Measurements from ENCODE around the gene MGAT5B. TPM values are rescaled to one million over a fixed set of nuclear protein-coding genes. Genes with fewer than 3 reads are reported as not detected.

Gene MGAT5B
- total and polyA plus RNA-seq, 4 experiments from 2014 or later, result 0.25 to 2.4 (median 1.8) TPM; not detected in 1

- intact Hi-C loops (cut with micrococcal nuclease), result loop anchor here (5.0 kb wide), 1 partner anchor 381 kb away; no protein-coding TSS in a partner anchor
- H3K4me1 ChIP-seq (ENCODE audit: insufficient read depth, low read length), result peaks cover 11% of the 10 kb centered on the region
- Mint-ChIP-seq H3K36me3 (no peaks in the 10 kb centered on the region), H3K27ac (no peak overlapping the region), H3K27me3 (peaks cover 3 to 18% of the 10 kb centered on the region in 2 donors), H3K4me3 (peak overlapping the region in 1 of 8 donors; percentile 42), H3K9me3 (no peaks in the 10 kb centered on the region), H3K4me1 (peaks cover 0 to 10% (median 4%) of the 10 kb centered on the region in 4 donors)
- no peaks in the 10 kb centered on the region for H3K9me3 ChIP-seq (ENCODE audit: control insufficient read depth in 1 of 2, low read length in 2 of 2)
- no peaks in the 10 kb centered on the region for H3K36me3 ChIP-seq (ENCODE audit: insufficient read depth, low read length)
- no peak overlapping the region for H3K27ac ChIP-seq (ENCODE audit: low read depth, low read length)
- ChIA-PET POLR2A (ENCODE audit: partially characterized antibody) (no interaction called here), CTCF (ENCODE audit: partially characterized antibody) (interaction anchor here (2.1 kb wide), 1 partner anchor 191 kb away, joined by 12 read pairs; no protein-coding TSS in a partner anchor)
- DNase-seq, result no peak
- peaks cover 5% of the 10 kb centered on the region for H3K27me3 ChIP-seq (ENCODE audit: insufficient read depth, low read length)
- no peak overlapping the region for H3K4me3 ChIP-seq (ENCODE audit: low read length in 2 of 2)
These were observed 2.0 kb upstream of the MGAT5B start for GRCh38 chr17:76866203-76866602.

GRCh38 chr17:76866774-76867577 lies 1.2 kb upstream of the MGAT5B start:
- ChIA-PET POLR2A (ENCODE audit: partially characterized antibody) (no interaction called here), CTCF (ENCODE audit: partially characterized antibody) (interaction anchor here (1.0 to 3.5 kb wide), 13 partner anchors 8 to 200 kb away, joined by 3 to 98 read pairs (median 4); no protein-coding TSS in a partner anchor)
- no peaks in the 10 kb centered on the region for H3K36me3 Mint-ChIP-seq
- Histone ChIP-seq H3K27ac (ENCODE audit: low read depth, low read length) (no peak overlapping the region), H3K9me3 (ENCODE audit: control insufficient read depth in 1 of 2, low read length in 2 of 2) (no peaks in the 10 kb centered on the region), H3K4me1 (ENCODE audit: insufficient read depth, low read length) (peaks cover 11% of the 10 kb centered on the region), H3K4me3 (ENCODE audit: low read length in 2 of 2) (no peak overlapping the region), H3K36me3 (ENCODE audit: insufficient read depth, low read length) (no peaks in the 10 kb centered on the region), H3K27me3 (ENCODE audit: insufficient read depth, low read length) (peaks cover 5% of the 10 kb centered on the region)
- DNase-seq, result no peak
- H3K4me3 Mint-ChIP-seq, result peak overlapping the region in 5 of 8 donors; percentile 9 to 85 (median 21)
- no peak overlapping the region for H3K27ac Mint-ChIP-seq
- H3K9me3 Mint-ChIP-seq, result no peaks in the 10 kb centered on the region
- peaks cover 0 to 10% (median 4%) of the 10 kb centered on the region in 4 donors for H3K4me1 Mint-ChIP-seq
- intact Hi-C loops (cut with micrococcal nuclease), result loop anchor here (5.0 kb wide), 1 partner anchor 380 kb away; no protein-coding TSS in a partner anchor
- peaks cover 6 to 21% of the 10 kb centered on the region in 2 donors for H3K27me3 Mint-ChIP-seq

GRCh38 chr17:76867578-76868175 lies 527 bp upstream of the MGAT5B start:
- Mint-ChIP-seq H3K27ac (peak overlapping the region in 2 of 7 donors; percentile 13 to 87), H3K27me3 (peaks cover 6 to 23% of the 10 kb centered on the region in 2 donors), H3K4me1 (peaks cover 0 to 12% (median 6%) of the 10 kb centered on the region in 4 donors), H3K36me3 (no peaks in the 10 kb centered on the region), H3K4me3 (peak overlapping the region; percentile 53 to 85 (median 73)), H3K9me3 (no peaks in the 10 kb centered on the region)
- intact Hi-C loops (cut with micrococcal nuclease), result loop anchor here (1.0 to 5.0 kb wide), 4 partner anchors 131 to 380 kb away; no protein-coding TSS in a partner anchor
- no peaks in the 10 kb centered on the region for H3K9me3 ChIP-seq (ENCODE audit: control insufficient read depth in 1 of 2, low read length in 2 of 2)
- CTCF ChIA-PET (ENCODE audit: partially characterized antibody), result interaction anchor here (1.0 to 3.5 kb wide), 16 partner anchors 9 to 218 kb away, joined by 3 to 98 read pairs (median 4); no protein-coding TSS in a partner anchor
- no peak for DNase-seq
- peaks cover 11% of the 10 kb centered on the region for H3K4me1 ChIP-seq (ENCODE audit: insufficient read depth, low read length)
- H3K27me3 ChIP-seq (ENCODE audit: insufficient read depth, low read length), result peaks cover 5% of the 10 kb centered on the region
- H3K4me3 ChIP-seq (ENCODE audit: low read length in 2 of 2), result no peak overlapping the region
- H3K36me3 ChIP-seq (ENCODE audit: insufficient read depth, low read length), result no peaks in the 10 kb centered on the region
- POLR2A ChIA-PET (ENCODE audit: partially characterized antibody), result interaction anchor here (1.1 to 1.6 kb wide), 2 partner anchors 189 to 199 kb away, joined by 4 to 17 read pairs; no protein-coding TSS in a partner anchor
- no peak overlapping the region for H3K27ac ChIP-seq (ENCODE audit: low read depth, low read length)

- peaks cover 5% of the 10 kb centered on the region for H3K27me3 ChIP-seq (ENCODE audit: insufficient read depth, low read length)
- no peaks in the 10 kb centered on the region for H3K36me3 ChIP-seq (ENCODE audit: insufficient read depth, low read length)
- H3K9me3 ChIP-seq (ENCODE audit: control insufficient read depth in 1 of 2, low read length in 2 of 2), result no peaks in the 10 kb centered on the region
- H3K9me3 Mint-ChIP-seq, result no peaks in the 10 kb centered on the region
- no peaks in the 10 kb centered on the region for H3K36me3 Mint-ChIP-seq
- peak overlapping the region in 1 of 2 donors; percentile 1 for H3K4me3 ChIP-seq (ENCODE audit: low read length in 2 of 2)
- ChIA-PET POLR2A (ENCODE audit: partially characterized antibody) (interaction anchor here (0.7 to 1.6 kb wide), 3 partner anchors 187 to 197 kb away, joined by 3 to 17 read pairs (median 4); no protein-coding TSS in a partner anchor), CTCF (ENCODE audit: partially characterized antibody) (interaction anchor here (1.1 to 3.5 kb wide), 9 partner anchors 9 to 216 kb away, joined by 3 to 98 read pairs (median 4); no protein-coding TSS in a partner anchor)
- H3K27ac Mint-ChIP-seq, result no peak overlapping the region
- peaks cover 0 to 12% (median 6%) of the 10 kb centered on the region in 4 donors for H3K4me1 Mint-ChIP-seq
- H3K27me3 Mint-ChIP-seq, result peaks cover 6 to 23% of the 10 kb centered on the region in 2 donors
- intact Hi-C loops (cut with micrococcal nuclease), result loop anchor here (1.0 to 5.0 kb wide), 4 partner anchors 129 to 378 kb away; no protein-coding TSS in a partner anchor
- peak overlapping the region in 7 of 8 donors; percentile 21 to 73 (median 62) for H3K4me3 Mint-ChIP-seq
- H3K27ac ChIP-seq (ENCODE audit: low read depth, low read length), result no peak overlapping the region
- no peak for DNase-seq
- peaks cover 11% of the 10 kb centered on the region for H3K4me1 ChIP-seq (ENCODE audit: insufficient read depth, low read length)
These were observed 678 bp downstream of the MGAT5B start for GRCh38 chr17:76868669-76869495.

GRCh38 chr17:76869496-76870376 lies 1.5 kb downstream of the MGAT5B start:
- Mint-ChIP-seq H3K4me1 (peaks cover 0 to 12% (median 6%) of the 10 kb centered on the region in 4 donors), H3K9me3 (peaks cover 0 to 2% (median 0%) of the 10 kb centered on the region in 8 donors), H3K36me3 (no peaks in the 10 kb centered on the region), H3K27me3 (peaks cover 6 to 23% of the 10 kb centered on the region in 2 donors), H3K27ac (no peak overlapping the region), H3K4me3 (peak overlapping the region in 2 of 8 donors; percentile 43 to 73)
- intact Hi-C loops (cut with micrococcal nuclease), result loop anchor here (5.0 kb wide), 1 partner anchor 378 kb away; no protein-coding TSS in a partner anchor
- ChIA-PET CTCF (ENCODE audit: partially characterized antibody) (interaction anchor here (3.5 kb wide), 2 partner anchors 187 to 197 kb away, joined by 59 to 98 read pairs; no protein-coding TSS in a partner anchor), POLR2A (ENCODE audit: partially characterized antibody) (interaction anchor here (0.7 to 1.1 kb wide), 2 partner anchors 11 to 186 kb away, joined by 3 read pairs; no protein-coding TSS in a partner anchor)
- Histone ChIP-seq H3K4me3 (ENCODE audit: low read length in 2 of 2) (no peak overlapping the region), H3K27me3 (ENCODE audit: insufficient read depth, low read length) (peaks cover 5% of the 10 kb centered on the region), H3K4me1 (ENCODE audit: insufficient read depth, low read length) (peaks cover 11% of the 10 kb centered on the region), H3K27ac (ENCODE audit: low read depth, low read length) (no peak overlapping the region), H3K9me3 (ENCODE audit: control insufficient read depth in 1 of 2, low read length in 2 of 2) (no peaks in the 10 kb centered on the region), H3K36me3 (ENCODE audit: insufficient read depth, low read length) (no peaks in the 10 kb centered on the region)
- no peak for DNase-seq

- no peak overlapping the region for H3K4me3 ChIP-seq (ENCODE audit: low read length in 2 of 2)
- peaks cover 11% of the 10 kb centered on the region for H3K4me1 ChIP-seq (ENCODE audit: insufficient read depth, low read length)
- Mint-ChIP-seq H3K36me3 (peaks cover 0 to 2% of the 10 kb centered on the region in 2 donors), H3K27ac (no peak overlapping the region), H3K9me3 (peaks cover 0 to 4% (median 2%) of the 10 kb centered on the region in 8 donors), H3K27me3 (peaks cover 6 to 23% of the 10 kb centered on the region in 2 donors), H3K4me3 (peak overlapping the region in 2 of 8 donors; percentile 36 to 52), H3K4me1 (peaks cover 0 to 12% (median 6%) of the 10 kb centered on the region in 4 donors)
- CTCF ChIA-PET (ENCODE audit: partially characterized antibody), result interaction anchor here (3.5 kb wide), 2 partner anchors 186 to 196 kb away, joined by 59 to 98 read pairs; no protein-coding TSS in a partner anchor
- intact Hi-C loops (cut with micrococcal nuclease), result no loop called here
- H3K27ac ChIP-seq (ENCODE audit: low read depth, low read length), result no peak overlapping the region
- no peaks in the 10 kb centered on the region for H3K36me3 ChIP-seq (ENCODE audit: insufficient read depth, low read length)
- POLR2A ChIA-PET (ENCODE audit: partially characterized antibody), result interaction anchor here (1.1 kb wide), 1 partner anchor 10 kb away, joined by 3 read pairs; no protein-coding TSS in a partner anchor
- no peaks in the 10 kb centered on the region for H3K9me3 ChIP-seq (ENCODE audit: control insufficient read depth in 1 of 2, low read length in 2 of 2)
- H3K27me3 ChIP-seq (ENCODE audit: insufficient read depth, low read length), result peaks cover 5% of the 10 kb centered on the region
- DNase-seq, result no peak
These were observed 2.1 kb downstream of the MGAT5B start for GRCh38 chr17:76870377-76870714.

Measured in CD4-positive, alpha-beta memory T cell (primary cell).